AG08395 (cell line): ENCODE results near the gene SEPTIN10.
"Not testable (repeated sequence)": the region's sequence is repeated elsewhere in the genome, so short reads cannot be mapped to it uniquely, and the experiment has no call there.

Experiments used
- DNase-seq: peaks from one replicate; pipeline ENCODE4 v3.0.0; 2012; ENCODE audit warnings: mixed read lengths, low spot score

Gene SEPTIN10

DNA sequence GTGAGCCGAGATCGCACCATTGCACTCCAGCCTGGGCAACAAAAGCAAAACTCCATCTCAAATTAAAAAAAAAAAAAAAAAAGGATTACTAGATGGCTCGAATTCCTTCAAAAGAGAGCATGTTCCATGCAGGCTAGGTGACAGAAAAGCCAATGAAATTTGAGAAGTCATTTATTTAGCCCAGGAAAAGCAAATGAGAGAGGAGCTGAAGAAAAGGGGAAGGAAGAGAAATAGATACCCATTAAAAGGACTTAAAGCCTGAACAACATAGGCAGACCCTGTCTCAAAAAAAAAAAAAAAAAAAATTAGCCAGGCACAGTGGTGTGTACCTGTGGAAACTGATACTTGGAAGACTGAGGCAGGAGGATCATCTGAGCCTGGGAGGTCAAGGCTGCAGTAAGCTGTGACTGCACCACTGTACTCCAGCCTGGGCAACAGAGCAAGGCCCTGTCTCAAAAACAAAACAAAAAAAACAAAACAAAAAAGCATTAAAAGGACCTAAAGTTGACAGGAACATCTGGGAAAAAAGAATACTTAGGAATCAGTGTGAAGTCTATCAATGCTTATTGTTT is 11.1 kb downstream of the SEPTIN10 start:
- no peak for DNase-seq

DNA sequence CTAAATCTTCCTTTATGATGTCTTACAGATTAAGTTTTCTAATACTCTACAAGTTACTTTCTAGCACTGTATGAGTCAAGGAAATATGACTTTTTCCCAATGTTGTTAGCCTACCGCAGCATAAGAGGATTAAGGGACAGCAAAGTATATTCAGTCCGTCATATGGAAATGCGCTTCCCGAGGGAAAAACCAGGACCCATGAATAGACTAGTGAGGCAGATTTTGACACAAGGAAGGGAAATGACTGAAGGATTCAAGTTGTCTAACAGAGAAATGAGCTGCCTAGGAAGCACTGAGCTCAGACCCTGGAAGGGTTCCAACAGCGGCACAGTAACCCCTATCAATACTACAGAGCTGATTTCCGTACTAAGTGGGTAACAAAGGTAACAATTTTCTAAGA is 12.0 kb downstream of the SEPTIN10 start:
- no peak for DNase-seq

DNA sequence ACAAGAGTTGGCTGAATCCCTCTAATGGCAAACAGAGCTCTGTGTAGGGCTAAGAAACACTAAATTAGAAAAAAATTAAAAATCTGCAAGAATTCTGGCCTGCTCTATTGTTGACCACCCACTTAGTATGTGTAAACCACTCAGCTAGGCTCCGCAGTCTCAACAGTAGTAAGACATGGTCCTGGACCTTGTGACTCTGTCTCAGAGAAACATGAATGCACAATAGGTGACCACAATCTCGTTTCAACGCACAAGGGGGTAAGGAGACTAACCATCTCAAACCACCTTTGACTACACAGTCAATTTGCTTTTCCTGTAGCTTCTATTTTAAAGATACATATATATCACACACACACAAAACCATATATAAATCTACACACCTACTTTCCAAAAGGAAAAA is 16.5 kb downstream of the SEPTIN10 start:
- DNase-seq = no peak

DNA sequence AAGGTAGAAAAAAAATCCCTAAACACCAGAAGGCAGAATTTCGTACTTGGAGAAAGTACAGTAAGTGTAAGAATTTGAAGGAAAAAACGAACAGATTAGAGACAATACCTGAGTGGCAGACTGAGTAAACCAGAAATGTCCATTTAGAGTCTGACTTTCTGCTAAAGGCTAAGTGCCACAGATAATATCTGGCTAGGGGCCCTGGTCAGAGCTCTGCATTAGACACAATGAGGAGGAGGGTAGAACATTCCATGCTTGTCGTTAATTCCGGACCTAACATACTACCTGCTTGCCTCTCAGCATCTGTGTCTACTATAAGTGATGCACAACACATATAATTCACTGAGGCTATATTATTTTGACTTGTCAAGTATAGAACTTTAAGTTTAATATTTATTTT is 18.1 kb downstream of the SEPTIN10 start:
- DNase-seq = no peak

DNA sequence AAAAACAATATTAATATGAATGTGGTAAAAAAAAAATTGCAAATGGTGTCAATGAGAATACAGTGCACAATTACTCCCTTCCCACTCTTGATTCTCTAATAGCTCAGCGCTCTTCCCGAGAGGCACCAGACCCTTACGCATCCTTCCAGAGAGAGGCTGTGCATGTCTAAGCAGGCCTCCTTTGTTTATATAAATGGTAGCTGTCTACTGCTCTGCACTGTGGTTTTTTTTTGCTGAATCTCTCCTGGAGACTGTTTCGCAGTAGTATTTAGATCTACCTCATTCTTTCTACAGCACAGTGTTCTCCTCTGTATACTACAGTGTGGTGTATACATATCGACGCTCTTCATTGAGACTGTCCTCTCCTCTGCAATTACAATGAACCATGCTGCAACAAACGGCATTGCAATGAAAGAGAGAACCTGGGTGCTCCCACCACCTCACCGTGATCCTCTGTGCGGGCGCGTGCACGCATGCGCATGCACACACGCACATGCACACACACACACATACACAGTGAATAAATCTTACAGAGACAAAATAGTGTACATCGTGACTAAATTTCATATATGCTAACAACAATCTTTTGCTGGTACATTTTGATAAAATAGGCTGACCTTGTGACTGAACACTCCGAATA is 19.4 kb downstream of the SEPTIN10 start:
- DNase-seq = no peak

DNA sequence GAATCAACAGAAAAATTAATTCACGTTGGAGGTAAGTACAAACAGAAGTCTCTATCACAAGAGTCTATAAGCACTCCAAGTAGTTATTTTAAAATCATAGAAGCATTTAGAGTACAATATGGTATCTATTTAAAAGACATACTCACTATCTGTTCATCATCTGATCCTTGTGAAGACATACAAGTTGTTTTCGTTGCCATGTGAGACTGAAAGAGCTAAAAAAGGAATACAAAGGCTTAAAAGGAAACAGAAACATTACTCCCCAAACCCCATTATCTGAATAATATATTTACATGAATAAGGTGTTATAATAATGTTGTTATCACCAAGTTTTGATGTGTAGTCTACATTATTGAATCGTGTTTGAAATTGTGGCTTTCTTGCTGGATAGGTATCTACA is 20.9 kb downstream of the SEPTIN10 start:
- DNase-seq = no peak

DNA sequence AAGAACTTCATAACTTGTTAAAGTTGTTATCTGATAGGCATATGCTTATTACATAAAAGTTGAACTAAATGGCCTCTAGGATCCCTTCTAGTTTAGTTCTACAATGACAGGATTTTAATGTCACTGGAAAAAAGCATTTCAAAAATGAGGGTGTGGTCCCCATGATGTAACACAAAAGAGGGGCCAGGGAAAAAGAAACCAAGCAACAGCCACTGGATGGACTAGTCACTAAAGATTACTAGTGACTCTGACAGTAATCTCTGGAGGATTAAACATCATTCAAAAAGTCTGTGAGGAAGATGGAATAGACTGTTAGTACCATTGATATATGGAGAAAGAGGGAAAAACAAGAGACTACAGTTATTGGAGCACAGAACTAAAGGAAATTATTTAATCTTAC is 22.6 kb downstream of the SEPTIN10 start:
- peak; percentile 6 for DNase-seq

DNA sequence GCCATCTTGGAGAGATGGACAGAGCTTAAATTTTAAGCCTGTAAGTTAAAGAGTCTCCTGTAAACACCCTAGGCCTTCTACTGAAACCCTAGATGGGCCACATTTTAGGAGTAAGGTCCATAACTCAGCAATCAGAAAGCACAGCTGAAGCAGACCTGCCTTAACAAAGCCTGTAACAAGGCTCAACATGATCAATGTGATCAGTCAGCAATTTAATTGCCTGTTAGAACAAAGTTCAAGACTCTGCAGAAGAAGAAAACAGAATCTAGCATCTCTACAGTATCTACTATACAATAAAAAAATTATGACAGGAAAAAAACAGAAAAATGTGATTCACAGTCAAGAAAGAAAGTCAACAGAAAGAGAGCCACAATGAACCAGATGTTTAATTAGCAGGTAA is 27.1 kb downstream of the SEPTIN10 start:
- DNase-seq = no peak

DNA sequence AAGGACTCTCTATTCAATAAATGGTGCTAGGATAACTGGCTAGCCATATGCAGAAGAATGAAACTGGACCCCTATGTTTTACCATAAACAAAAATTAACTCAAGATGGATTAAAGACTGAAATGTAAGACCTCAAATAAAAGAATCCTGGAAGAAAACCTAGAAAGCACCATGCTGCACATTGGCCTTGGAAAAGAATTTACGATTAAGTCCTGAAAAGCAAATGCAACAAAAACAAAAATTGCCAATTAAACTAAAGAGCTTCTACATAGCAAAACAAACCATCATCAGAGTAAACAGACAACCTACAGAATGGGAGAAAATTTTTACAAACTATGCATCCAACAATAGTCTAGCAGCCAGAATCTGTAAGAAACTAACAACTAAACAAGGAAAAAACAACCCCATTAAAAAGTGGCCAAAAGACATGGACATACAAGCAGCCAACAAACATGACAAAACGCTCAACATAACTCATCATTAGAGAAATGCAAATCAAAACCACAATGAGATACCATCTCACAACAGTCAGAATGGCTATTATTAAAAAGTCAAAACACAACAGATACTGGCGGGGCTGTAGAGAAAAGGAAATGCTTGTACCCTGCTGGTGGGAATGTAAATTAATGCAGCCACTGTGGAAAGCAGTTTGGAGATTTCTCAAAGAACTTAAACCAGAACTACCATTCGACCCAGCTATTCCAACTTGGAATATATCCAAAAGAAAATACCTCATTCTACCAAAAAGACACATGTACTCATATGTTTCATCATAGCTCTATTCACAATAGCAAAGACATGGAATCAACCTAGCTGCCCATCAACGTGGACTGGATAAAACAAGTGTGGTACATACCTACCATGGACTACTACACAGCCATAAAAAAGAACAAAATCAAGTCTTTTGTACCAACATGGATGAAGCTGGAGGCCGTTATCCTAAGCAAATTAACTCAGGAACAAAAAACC is 30.6 kb downstream of the SEPTIN10 start:
- no peak for DNase-seq

DNA sequence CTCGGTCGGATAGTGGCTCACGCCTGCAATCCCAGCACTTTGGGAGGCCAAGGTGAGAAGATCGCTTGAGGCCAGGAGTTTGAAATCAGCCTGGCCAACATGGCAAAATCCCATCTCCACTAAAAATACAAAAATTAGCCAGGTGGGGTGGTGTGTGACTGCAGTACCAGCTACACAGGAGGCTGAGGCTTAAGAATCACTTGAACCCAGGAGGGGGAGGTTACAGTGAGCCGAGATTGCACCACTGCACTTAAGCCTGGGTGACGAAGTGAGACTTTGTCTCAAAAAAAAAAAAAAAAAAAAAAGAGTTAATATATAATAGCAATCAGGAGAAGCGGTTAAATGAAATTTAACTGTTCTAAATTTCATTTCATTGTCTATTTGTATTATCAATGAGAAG is 36.1 kb downstream of the SEPTIN10 start:
- DNase-seq = not testable (repeated sequence)

DNA sequence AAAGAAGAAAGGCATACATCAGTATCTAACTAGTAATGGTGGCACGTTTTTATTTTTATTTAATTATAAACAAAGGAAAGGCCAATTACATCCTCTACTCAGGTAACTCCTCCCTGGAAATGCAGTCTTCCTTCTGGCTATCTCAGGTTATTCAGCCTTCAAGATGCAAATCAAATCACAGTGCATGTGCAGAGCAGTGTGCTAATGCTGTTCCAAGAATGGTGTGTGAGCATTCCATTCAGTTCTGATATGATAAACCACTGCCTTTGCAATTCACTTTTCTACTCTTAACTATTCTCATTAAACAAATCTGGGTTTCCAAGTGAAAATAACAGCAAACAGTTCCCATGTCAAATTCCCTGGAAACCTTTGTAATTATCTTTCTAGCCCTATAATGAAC is 38.4 kb downstream of the SEPTIN10 start:
- DNase-seq = no peak

DNA sequence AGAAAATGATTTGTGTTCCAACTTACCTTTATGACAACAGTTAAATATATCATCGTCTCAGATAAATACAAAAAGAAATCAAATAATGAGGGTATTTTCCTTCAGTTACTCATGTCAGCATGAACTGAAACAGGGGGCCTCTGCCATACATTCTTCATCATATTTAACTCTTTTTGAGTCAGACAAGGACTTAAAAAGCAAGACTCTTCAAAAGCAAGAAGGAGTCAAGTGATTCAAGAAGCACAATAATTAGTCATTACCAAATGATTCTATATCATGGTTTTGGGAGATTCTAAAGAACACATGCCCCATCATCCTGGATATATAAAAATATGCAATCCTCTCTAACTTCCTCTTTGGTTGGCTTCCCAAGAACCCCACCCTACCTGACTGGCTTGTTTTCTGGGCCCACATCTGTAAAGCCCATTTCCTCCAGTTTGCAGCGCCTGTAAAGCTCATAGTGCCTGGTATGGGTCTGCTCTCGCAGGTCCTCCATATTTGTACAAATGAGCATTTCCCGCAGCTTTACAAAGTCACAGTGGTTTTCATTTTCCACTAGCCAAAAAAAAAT is 49.7 kb downstream of the SEPTIN10 start:
- DNase-seq = no peak

DNA sequence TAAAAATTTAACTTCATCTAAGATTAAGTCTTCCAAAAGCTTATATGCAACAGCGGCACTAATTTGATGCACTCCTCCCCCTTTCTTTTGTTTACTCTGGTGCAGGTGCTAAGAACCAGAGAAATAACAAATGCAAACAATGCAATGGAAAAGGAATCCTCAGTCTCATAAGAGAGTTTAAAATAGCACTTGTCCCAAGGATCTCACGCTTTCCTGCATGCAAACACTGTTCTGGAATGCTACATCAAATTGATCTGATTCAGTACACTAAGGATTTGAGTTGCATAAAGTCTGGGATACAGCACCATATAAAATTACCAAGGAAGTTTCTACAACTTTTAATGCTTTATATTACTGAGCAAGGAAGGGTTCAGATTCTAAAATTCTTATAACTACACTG is 50.5 kb downstream of the SEPTIN10 start:
- DNase-seq = no peak

DNA sequence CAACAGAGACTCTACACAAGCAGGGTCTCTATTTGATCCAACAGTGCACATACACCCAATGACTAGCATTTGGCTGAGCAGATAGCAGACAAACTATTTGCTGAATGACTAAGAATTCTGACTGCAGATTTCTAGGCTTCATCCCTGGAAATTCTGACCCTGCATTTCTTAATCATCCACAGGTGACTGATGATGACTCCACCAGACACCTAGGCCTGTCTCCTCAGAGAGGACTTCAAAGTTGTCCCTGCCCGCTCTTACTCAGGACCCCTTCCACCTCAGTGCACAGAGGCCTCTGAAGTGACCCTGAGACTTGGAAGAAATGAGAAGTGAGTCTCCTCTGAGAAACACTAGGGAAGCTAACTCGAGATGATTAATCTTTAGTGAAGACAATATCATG is 51.3 kb downstream of the SEPTIN10 start:
- DNase-seq = no peak

DNA sequence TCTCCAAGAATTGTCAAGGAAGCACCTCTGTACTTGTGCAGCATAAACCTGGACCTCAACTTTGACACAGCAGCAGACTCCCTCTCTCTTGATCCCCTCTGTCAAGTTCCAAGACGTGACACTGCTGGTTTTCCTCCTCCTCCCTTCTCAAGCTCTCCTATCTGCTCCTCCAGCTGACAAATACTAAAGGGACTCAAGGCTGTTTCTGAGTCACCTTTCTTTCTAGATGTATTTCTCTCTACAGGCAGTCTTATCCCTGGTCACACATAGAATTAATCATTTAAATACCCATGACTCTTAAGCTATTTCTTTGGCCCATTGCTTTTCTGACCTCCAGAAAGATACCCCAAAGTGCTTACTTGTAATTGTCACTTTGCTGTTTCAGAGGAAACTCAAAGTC is 53.5 kb downstream of the SEPTIN10 start:
- peak; percentile 19 for DNase-seq

DNA sequence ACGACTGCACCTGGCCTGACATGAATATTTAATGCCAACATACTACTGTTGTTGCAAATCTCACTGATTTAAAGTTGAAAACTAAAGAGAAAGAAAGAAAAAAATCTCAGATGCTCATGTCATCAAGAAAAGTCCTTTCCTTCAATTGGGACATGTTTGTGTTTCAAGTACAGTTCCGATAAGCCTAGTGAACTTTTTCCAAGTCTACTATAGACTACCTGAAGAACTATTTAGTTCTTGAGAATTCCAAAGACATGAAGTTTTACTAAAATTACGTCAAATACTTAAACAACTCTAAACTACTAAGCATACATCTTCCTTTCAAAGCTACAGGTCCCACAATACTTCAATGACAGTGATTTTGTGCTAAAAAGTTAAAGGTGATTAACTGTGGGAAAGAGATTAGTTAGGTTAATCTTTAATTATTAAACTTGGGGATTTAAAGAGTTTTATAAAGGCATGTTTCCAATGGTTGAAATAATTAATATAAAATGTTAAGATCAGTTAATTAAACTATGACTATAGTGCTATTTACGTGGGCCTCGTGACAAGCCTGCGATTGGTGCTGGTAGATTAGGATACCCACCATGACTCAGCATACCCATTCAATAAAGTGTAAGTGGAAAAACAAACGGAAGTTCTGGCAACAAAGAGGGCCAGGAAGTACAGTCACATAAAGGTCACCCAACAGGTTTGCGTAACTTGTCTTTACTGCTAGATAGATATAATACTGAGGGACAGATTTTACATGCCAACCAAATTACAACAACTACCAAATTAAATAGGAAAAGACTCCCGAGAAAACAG is 55.5 kb downstream of the SEPTIN10 start:
- peak; percentile 26 for DNase-seq

DNA sequence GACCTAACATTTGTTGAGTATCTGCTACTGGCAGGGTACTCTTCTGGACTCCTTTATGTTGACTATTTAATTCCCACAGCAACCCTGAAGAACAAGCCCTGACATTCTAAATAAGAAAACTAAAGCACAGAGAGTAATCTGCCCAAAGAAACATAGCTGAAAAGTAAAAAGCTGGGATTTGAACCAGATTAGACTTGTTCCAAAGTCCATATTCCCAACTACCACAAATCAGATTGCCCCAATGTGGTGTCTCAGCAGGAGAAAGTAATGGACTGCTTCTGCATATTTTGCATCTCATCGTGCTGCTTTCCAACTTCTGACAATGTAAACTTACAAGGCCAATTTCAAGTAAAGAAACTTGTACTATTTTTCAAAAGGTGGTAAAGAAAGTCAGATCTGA is 56.5 kb downstream of the SEPTIN10 start:
- no peak for DNase-seq

DNA sequence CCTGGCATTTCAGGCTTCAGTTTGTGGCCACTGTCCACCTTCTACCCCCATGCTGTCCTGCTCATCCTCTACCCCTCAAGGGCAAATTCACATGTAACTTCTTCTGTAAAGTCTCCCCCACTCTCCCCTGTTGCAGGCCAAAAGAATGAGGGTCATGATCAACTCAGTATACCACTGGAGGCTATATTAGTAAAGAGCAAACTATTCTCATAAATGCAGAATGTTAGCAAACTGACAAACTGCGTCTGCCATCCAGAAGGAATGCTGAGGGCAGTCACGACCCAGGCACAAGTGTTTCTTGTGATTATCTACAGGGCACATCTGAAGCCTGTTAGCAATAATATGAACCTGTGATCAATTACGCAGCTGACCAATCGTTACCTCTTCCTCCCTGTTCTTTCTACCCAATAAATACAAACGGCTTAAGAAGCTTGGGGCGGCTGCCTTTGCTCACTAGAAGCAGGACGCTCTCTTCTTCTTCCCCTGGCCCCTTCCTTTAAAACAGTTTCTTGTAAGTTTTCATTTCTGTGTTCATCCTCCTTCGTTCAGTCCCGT is 58.3 kb downstream of the SEPTIN10 start:
- no peak for DNase-seq

DNA sequence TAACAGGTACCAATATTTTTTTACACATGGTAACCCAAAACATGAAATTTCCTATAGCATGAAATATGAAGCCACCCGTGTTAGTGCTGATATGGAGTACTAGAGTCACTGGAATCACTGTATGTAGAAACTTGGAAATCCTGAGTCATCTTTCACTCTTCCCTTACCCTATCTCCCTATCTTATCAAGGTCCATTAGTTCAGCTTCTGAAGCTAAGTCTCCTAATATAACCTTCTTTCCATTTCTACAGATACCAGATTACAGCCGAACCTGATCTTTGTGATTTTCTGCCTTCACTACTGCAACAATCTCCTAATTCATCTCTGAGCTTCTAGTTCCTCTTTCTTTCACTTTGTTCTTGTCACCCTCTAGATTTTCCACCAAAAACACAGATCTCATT is 59.0 kb downstream of the SEPTIN10 start:
- DNase-seq = no peak

DNA sequence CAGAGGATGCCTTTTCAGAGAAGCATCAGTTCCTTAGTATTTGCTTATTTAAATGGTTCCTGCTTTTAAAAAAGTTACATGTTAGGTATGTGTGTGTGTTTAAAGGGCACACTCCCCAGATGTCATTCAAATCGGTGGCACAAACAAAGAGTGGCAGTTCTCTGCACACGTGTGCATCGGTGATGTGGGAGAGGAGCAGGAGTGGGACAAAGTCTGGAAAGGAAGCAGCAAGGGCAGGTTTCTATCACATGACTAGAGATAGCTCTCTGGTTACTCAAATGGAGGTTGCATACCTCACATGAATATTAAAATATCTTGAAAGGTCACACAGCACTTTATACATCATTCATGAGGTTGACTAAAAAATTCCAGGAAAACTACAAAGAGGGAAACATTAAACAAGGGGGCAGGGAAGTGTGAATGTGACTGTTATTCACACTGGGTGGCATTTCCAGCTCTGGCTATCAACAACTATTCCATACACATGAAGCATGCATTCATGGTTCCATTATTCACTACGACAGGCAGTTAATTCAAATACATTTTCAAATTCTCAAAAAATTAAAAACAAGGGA is 64.7 kb downstream of the SEPTIN10 start:
- no peak for DNase-seq

DNA sequence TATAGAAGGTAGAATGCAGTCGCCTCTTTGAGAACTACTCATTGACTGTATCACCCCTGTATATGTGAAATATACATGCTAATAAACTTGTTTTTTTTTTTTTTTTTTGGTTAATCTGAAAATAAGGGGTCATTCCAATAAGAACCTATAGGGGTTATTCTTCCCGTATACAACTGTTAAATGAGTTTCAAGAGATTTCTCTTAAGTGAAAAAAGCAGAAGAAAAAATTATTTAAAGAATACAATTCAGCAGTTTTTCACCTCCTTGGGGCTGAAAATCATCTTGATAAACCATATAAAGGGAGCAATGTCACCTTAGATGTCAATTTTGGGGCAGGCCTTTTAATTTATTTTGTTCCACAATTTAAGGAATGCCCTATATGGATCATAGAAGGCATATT is 66.5 kb downstream of the SEPTIN10 start:
- no peak for DNase-seq
